NCI-H128 (cell line): Measurements from ENCODE around the gene LHFPL3.
"Not testable (repeated sequence)": the region's sequence is repeated elsewhere in the genome, so short reads cannot be mapped to it uniquely, and the experiment has no call there.

Experiments
- DNase-seq: peaks from one replicate; lab custom pipeline; 2025; ENCODE audit not compliant: unreplicated experiment; lab: John Stamatoyannopoulos, UW

The LHFPL3 gene

DNA sequence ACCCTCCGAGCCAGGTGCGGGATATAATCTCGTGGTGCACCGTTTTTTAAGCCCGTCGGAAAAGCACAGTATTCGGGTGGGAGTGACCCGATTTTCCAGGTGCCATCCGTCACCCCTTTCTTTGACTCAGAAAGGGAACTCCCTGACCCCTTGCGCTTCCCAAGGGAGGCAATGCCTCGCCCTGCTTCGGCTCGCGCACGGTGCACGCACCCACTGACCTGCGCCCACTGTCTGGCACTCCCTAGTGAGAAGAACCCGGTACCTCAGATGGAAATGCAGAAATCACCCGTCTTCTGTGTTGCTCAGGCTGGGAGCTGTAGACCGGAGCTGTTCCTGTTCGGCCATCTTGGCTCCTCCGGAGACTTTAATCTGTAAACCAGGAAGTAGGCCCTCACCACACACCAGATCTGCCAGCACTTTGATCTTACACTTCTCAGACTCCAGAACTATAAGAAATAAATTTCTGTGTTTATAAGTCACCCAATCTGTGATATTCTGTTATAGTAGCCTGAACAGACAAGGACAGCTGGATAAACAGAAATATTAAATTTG is 235.0 kb downstream of the LHFPL3 start:
- DNase-seq, result not testable (repeated sequence)

- no peak for DNase-seq
Measured at GRCh38 chr7:104569751-104570150, 241.3 kb downstream of the LHFPL3 start.

DNA sequence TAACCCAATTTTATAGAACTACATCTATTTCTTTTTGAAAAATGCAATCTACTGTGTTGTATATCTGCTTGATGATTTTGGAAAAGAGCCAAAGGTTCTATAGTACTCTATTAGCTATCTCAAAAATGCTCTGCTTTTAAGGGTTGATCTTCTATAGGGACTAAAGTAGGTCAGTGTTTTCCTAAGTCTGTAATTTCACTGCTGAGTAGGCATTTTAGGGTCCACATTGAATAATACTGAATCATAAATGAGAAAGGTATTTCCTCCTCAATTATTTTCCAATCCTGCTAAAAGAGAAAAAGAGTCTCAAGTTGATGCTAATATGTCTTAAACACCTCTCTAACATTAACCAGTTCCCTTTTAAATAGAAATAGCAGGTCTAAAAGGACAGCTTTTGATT is 244.2 kb downstream of the LHFPL3 start:
- no peak for DNase-seq

DNA sequence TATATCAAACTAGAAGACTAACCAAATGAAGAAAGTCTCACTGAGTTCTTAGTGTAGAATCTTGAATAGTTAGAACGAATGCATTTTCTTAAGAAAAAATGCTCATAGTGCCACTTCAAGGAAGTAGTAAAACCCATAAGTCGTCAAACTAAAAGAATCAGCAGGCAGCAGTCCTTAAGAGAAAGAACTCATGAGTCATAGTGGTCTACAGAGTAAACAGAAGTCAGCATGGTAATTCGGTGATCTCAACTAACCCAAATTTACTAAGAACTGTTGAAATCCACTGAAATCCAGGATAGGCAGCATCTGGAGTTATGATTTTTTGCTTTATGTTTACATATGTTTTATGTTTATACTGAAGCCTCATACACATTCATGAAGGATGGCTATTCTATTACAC is 256.2 kb downstream of the LHFPL3 start:
- DNase-seq, result no peak

- DNase-seq, result not testable (repeated sequence)
Measured at GRCh38 chr7:104595591-104595990, 267.2 kb downstream of the LHFPL3 start.

GRCh38 chr7:104603957-104604356 is 275.6 kb downstream of the LHFPL3 start:
- DNase-seq, result no peak

DNA sequence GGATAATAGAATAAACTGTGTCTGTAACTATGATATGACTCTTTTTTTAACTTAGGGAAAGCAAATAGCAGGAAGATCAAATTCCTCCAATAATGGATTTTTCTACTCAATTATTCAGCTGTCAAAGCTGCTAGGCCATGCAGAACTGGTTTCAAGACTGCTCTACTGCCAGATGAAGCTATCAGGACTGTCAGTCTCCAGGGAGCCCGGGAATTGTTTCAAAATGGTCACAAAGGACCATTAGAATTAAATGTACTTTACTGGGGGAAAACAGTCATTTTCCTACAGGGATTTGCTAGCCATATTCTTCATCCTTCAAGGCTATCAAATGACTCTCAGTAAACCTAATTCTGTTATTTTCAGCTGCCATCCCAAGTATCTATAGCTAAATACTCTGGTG is 276.3 kb downstream of the LHFPL3 start:
- no peak for DNase-seq

DNA sequence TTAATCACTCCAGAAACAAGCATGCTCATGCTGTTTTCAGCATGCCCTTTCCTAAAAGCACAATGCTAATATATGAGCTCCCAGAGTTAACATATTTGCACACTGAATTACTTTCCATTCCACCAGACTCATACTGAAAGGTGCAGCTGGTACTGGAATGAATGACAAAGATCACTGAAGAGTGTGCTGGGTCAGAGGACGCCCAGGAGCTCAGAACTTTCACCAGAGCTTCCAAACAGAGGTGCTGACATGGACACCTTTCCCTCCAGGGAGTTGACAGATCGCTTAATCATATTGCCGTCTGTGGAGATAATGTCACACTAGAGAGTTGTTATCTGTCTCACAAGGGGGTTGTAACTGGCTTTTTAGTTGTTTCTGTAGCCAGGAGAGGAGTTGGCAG is 292.9 kb downstream of the LHFPL3 start:
- no peak for DNase-seq

GRCh38 chr7:104625956-104626355 is 297.6 kb downstream of the LHFPL3 start:
- no peak for DNase-seq

- no peak for DNase-seq
Measured at GRCh38 chr7:104627516-104627915, 299.1 kb downstream of the LHFPL3 start.

GRCh38 chr7:104628017-104628416 is 299.6 kb downstream of the LHFPL3 start:
- no peak for DNase-seq

DNA sequence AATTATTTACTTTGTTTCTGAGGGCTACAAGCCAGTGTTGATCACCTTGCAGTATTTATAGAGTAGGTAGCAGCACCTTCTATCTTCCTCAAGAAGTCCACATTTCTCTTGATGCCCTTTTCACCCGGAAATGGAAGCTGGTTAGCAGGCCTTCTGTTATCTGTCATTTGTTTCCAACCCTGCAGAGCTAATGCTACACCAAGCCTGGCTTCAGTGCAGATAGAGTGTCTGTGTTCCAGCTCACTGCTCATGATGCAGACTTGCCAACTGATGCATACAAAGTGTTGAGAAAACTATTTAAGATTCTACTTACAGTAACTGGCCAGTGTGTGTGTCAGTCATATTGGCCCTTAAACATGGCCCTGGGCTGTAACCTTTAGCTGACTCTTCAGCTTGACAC is 301.0 kb downstream of the LHFPL3 start:
- no peak for DNase-seq

DNA sequence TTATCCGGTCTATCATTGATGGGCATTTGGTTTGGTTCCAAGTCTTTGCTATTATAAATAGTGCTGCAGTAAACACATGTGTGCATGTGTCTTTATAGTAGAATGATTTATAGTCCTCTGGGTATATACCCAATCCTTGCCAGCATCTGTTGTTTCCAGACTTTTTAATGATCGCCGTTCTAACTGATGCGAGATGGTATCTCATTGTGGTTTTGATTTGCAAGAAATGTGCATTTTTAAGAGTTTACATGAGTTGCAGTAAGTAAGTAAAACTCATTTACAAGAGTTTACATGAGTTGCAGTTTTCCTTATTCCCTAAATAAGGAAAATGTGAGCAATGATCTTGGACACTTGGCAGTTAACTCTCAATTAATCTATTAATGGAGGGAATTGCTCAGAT is 312.1 kb downstream of the LHFPL3 start:
- DNase-seq, result no peak

DNA sequence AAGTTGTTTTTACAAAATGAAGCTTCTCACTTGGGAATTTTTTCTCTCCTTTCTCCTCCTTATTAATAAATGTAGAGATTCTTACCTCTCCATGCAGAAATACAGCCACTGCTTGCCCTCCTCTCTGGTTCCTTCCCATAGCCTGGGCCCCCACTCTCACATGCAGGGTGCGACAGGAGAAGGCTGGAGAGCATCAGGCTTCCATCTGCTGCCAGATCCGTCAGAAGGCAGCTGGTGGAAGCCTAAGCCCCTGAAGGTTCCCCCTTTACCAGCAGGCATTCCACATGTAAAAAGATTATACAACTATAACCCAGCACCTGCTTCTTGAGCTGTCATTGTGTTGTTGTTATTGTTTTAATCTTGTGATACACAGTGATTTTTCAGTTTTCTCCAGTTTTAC is 314.2 kb downstream of the LHFPL3 start:
- DNase-seq, result no peak

DNA sequence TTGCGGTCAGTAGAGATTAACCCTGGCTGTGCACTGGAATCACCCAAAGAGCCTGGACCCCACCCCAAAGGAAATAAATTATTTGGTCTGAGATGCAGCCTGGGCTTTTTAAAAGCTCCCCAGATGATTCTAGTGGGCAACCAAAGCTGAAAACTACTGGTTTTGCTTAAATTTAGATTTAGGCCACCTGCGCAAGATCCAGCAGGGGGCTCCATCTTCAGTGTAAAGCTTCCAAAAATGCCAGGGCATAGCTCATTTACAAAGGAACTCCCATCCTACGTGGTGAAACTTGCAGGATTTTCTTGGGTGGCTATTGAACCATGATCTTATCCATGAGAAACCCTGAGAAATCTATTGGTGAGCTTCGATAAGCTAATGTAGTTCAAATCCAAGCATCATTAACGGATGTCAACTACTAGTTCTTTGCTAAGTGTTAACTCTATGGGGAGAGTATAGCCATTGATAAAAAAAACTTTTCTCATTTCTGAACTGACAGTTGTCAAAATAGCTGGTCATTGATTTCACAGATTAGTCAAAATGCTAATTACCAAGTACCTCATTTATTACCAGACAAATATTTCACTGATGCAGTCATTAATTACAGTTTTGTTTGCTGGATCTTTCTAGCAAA is 315.3 kb downstream of the LHFPL3 start:
- DNase-seq, result no peak

- no peak for DNase-seq
Measured at GRCh38 chr7:104650991-104651640, 322.7 kb downstream of the LHFPL3 start.

- DNase-seq, result no peak
Measured at GRCh38 chr7:104652434-104652833, 324.0 kb downstream of the LHFPL3 start.

- DNase-seq, result no peak
Measured at GRCh38 chr7:104652865-104653264, 324.5 kb downstream of the LHFPL3 start.

- DNase-seq, result no peak
Measured at GRCh38 chr7:104653825-104654401, 325.5 kb downstream of the LHFPL3 start.

DNA sequence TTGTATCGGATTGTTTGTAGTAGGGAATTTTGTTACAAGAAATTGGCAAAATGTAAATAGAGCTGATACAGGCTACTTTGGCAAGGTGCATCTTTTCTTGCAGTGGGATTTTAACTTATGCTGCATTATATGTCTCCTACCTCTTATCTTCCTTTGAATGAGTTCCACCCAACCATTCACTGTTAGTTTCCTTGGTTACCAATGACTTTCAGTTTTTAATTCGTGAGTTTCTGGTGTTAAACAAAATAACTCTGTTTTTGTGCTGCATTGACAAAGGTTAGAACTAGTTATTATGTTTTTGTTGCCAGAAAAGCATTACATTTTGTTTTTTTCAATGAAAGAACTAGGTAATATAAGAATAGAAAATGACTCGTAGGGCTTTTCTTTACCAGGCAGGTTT is 327.2 kb downstream of the LHFPL3 start:
- no peak for DNase-seq

DNA sequence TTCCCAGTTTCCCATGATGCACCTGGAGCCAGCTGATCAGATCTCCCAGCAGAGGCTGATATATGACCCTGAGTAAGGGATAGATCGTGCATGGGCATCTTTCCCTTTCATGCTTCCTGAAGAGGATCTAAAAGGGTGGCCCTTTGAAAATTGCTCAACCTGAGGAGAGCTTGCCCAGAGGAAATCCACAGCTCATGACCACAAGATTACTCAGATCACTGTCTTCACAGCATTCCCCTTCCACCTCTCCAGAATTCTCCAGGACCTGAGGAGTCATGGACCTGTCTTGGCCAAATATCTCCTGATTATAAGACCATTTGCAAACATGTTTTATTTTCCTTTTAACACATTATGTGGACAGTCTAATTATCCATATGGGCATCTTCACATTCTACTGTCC is 328.1 kb downstream of the LHFPL3 start:
- DNase-seq, result no peak

- no peak for DNase-seq
Measured at GRCh38 chr7:104657134-104657533, 328.7 kb downstream of the LHFPL3 start.
